T-helper 2 cell (primary cell): Measurements from ENCODE around the gene NUMBL.
"Not testable (repeated sequence)": the region's sequence is repeated elsewhere in the genome, so short reads cannot be mapped to it uniquely, and the experiment has no call there.

Experiments
- DNase-seq, 5 experiments: peaks; one replicate each; pipeline versions ENCODE4 v3.0.0 to v3.0.0-alpha.2; 2012 to 2022
- total RNA-seq, 2 donors: gene quantifications; one replicate each; lab custom pipeline; 2026; lab: John Stamatoyannopoulos, UW

Gene NUMBL
- total RNA-seq: 5.3 reads per million in 2 donors

DNA sequence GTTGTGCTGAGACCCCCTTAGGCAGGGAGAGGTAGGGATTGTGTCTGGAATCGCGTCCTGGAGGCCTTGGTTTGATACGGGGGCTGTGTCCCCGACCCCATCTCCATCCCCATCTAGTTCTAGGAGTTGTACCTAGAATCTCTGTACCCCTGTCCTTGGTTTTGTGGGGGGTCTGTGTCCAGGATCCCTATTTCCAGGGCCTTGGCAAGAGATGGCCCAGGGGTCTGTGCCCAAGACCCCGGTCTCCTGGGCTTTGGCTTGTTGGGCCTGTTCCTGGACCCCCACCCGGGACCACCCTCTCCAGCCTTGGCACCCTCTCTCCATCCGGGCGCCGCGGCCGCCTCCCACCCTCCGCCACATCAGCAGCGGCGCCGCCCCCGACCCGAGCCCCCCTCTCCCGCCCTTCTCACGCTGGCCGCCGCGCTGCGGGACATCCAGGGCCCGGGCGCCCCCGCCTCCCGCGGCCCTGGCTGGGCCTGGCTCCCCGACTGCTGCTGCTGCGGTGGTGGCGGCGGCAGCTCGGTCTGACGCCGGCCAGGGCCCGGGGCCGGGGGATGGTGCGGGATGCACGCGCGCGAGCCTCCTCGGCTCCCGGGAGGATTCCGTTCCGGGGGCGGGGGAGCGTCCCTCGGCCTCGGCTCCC, at the start of gene NUMBL:
Gene NUMBL (minus strand): TSS at position 602 of the 643 bp plus-strand sequence. CDS start 168 bp downstream, at position 434.
- DNase-seq: no peak

GRCh38 chr19:40739030-40739839, 48.8 kb upstream of the NUMBL start:
- no peak for DNase-seq

- no peak for DNase-seq
Measured at GRCh38 chr19:40737102-40737644, 46.7 kb upstream of the NUMBL start.

DNA sequence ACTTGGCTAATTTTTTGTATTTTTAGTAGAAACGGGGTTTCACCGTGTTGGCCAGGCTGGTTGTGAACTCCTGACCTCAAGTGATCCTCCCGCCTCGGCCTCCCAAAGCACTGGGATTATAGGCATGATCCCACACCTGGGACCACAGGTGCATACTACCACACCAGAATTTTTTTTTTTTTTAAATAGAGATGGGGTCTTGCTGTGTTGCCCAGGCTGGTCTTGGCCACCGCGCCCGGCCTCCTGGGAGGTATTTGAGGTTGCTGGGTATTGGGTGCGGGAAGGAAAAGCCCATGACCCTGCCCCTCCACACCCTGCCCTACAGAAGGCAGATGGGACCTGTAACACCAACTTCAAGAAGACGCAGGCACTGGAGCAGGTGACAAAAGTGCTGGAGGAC, 46.2 kb upstream of the NUMBL start:
- no peak for DNase-seq

GRCh38 chr19:40735013-40735771, 44.7 kb upstream of the NUMBL start:
- no peak for DNase-seq

GRCh38 chr19:40733149-40733548, 42.7 kb upstream of the NUMBL start:
- DNase-seq: no peak

GRCh38 chr19:40732304-40732703, 41.9 kb upstream of the NUMBL start:
- not testable (repeated sequence) for DNase-seq

DNA sequence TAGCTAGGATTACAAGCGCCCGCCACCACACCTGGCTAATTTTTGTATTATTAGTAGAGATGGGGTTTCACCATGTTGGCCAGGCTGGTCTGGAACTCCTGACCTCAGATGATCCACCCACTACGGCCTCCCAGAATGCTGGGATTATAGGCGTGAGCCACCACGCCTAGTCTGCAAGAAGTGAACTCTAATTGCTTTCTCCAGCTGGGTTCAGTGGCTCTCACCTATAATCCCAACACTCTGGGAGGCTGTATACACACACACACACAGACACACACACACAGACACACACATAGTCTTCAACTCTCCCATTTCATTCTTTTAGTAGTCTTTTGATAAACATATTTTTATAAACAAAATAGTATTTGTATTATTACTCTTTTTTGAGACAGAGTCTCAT, 39.6 kb upstream of the NUMBL start:
- DNase-seq: not testable (repeated sequence)

DNA sequence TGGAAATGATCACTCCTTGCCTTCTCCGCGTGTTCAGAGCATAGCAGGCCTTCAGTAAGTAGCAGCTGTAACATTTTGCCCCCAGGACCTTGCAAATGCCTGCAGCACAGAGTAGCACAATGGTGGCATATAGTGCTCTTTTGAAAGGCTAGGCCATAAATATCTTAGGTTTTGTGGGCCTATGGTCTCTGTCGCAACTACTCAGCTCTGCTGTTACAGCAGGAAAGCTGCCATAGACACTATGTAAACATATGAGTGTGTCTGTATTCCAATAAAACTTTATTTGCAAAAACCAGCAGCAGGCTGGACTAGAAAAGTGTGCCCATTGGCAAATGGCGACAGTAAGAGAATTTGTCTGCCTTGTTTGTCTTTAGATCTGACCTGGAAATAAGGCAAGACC, 35.8 kb upstream of the NUMBL start:
- no peak for DNase-seq

DNA sequence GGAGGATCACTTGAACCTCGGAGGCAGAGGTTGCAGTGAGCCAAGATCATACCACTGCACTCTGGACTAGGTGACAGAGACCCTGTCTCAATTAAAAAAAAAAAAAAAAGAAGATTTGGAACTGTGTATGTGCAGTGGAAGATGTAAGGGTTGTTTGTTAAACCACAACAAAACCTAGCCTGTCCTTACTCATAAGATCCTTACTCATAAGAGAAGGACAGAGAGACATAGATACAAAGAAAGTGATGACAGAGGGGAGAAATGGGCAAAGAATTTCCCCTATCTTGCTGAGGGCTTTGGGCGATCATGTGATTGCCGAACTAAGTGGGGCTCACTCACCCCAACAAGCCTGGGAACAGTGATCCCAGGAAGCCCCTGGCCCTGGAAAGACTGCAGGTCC, 34.4 kb upstream of the NUMBL start:
- no peak for DNase-seq

- DNase-seq: no peak
Measured at GRCh38 chr19:40724315-40724714, 33.9 kb upstream of the NUMBL start.

GRCh38 chr19:40723661-40724254, 33.3 kb upstream of the NUMBL start:
- DNase-seq: no peak

- DNase-seq: no peak
Measured at GRCh38 chr19:40721936-40722661, 31.6 kb upstream of the NUMBL start.

DNA sequence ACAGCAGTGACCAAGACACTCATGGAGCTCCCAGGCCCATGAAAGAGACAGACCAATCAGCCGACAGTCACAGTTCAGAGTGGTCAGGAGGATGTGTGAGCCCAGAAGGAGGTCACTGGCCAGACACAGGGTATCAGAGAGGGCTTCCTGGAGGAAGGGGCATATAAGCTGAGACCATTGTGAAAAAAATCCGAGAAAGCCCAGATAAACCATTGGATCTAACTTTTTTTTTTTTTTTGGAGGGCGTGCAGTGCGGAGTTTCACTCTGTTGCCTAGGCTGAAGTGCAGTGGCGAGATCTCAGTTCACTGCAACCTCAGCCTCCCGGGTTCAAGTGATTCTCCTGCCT, 30.7 kb upstream of the NUMBL start:
- no peak for DNase-seq

DNA sequence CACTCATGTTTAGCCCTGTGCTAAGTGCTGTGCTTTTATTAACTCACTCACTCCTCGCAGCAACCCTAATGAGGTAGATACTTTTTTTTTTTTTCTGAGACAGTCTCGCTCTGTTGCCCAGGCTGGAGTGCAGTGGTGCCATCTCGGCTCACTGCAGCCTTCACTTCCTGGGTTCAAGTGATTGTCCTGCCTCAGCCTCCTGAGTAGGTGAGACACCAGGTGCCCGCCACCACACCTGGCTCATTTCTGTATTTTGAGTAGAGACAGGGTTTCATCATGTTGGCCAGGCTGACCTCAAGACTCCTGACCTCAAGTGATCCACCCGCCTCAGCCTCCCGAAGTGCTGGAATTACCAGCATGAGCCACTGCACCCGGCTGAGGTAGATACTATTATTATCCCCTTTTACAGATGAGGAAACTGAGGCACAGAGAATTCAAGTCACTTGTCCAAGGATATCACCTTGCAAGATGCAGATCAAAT, 29.0 kb upstream of the NUMBL start:
- DNase-seq: no peak

GRCh38 chr19:40718774-40719391, 28.4 kb upstream of the NUMBL start:
- no peak for DNase-seq

DNA sequence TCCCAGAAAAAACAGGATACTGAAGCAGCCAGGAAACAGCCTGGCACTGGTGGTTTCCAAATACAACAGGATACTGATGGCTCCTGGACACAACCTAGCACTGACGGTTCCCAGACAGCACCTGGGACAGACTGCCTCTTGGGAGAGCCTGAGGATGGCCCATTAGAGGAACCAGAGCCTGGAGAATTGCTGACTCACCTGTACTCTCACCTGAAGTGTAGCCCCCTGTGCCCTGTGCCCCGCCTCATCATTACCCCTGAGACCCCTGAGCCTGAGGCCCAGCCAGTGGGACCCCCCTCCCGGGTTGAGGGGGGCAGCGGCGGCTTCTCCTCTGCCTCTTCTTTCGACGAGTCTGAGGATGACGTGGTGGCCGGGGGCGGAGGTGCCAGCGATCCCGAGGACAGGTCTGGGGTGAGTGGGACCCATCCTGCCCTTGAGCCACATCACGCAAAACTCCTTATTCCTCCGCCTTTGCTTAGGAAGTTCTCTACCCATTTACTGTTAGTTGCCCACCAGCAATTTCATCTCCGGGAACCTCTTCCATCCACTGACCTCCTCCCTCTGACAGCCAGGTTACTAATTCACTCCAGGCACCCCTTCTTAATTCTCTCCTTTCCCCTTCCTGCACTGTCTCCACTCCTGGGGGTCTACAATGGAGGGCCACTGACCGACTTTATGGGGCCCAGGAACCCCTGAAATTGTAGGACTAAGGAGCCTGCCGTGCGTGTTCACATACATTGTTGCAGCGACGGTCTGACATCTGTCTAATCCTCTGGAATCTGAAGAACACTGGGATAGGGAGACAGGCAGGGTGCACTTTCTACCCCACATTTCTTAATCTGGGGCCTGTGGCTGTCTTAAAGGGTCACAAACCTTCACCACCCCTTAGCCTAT, 27.7 kb upstream of the NUMBL start:
- DNase-seq: peak in 1 of 5 experiments; percentile 14

- no peak for DNase-seq
Measured at GRCh38 chr19:40717325-40717879, 27.0 kb upstream of the NUMBL start.

DNA sequence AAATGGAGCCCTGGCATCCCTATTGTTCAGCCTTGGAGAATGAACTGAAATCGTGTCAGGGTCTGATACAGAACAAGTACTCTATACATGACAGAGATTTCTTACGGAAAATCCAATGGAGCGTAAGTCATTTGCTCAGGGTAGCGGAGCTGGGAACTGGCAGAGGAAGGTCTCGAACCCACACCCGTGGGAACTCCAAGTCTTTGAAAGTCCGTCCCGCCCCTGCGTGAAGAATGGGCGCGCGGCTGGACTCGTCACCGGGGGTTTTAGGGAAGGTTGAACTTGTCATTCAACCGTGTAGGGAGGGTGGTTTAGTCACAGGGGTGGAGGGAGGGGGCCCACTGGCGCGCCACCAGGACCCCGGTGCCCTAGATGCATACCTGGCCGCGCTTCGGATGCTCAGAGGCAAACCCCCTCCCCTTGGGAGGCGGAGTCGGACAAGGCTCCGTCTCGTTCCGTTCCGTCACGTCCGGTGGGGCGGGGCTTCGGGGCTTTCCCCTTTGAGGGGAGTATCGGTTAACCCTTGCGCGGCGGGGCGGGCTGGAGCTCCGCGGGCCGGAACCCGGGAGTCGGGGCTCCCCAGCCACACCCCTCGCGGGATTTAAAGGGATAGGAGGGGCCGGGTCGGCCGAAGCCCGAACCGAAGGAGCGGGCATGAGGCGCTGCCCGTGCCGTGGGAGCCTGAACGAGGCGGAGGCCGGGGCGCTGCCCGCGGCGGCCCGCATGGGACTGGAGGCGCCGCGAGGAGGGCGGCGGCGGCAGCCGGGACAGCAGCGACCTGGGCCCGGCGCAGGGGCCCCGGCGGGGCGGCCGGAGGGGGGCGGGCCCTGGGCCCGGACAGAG, 26.3 kb upstream of the NUMBL start, which contains the start of the genes COQ8B and ITPKC:
Gene COQ8B (minus strand): TSS at position 405 of the 843 bp plus-strand sequence. CDS start 2,254 bp downstream, outside the sequence.
Gene ITPKC (plus strand): TSS at position 631 of the 843 bp plus-strand sequence. CDS start 24 bp downstream, at position 655.
- DNase-seq: peak; percentile 97 to 100 (median 100)
